HCT116 (cell line): Measurements from ENCODE around the gene CCT5. TPM values are rescaled to one million over a fixed set of nuclear protein-coding genes. Genes with fewer than 3 reads are reported as not detected.

Experiments
- ATAC-seq: fragments of 200-7000 bp; cut with Tn5 transposase; 2 replicates; pipeline ENCODE4 v1.9.1; 2020; ENCODE audit warnings: mild to moderate bottlenecking, moderate library complexity
- BruUV-seq: library from RNA; stranded (reverse); fragments of 400-500 nt; replicated peaks from 2 replicates; lab custom pipeline; 2021; lab: Mats Ljungman, UMichigan
- CTCF ChIA-PET: fragments of 300-600 bp; sonication (Branson Sonifier 250); formaldehyde crosslinking; loops from one replicate; lab custom pipeline; 2021; ENCODE audit warnings: antibody characterized with exemption; lab: Charles Lee
- POLR2A ChIA-PET: fragments of 300-600, 350-600 bp; sonication (Branson Sonifier 250); formaldehyde crosslinking; loops from one replicate; lab custom pipeline; 2021; ENCODE audit warnings: antibody characterized with exemption; lab: Charles Lee
- RAD21 ChIA-PET, 2 experiments: fragments of 300-600 bp; sonication (Branson Sonifier 250); formaldehyde crosslinking; loops; one replicate each; lab custom pipeline; 2023; ENCODE audit warnings: low total read pairs in 2 of 2; ENCODE audit not compliant: uncharacterized antibody in 2 of 2, unreplicated experiment in 2 of 2, low non-redundant PET in 1 of 2; lab: Charles Lee
- DNase-seq: peaks from one replicate; pipeline ENCODE4 v3.0.0-alpha.2; 2010; ENCODE audit warnings: low read depth, low spot score
- H2AFZ ChIP-seq: fragments of 200-600 bp; shearing (Covaris generic), sonication (generic); 2 replicates; pipeline ENCODE4 v1.6.1; 2017; ENCODE audit warnings: low read depth, mixed run types, mixed read lengths, antibody characterized with exemption, low read length; ENCODE audit not compliant: poor library complexity, severe bottlenecking
- H3K27ac ChIP-seq: 2 replicates; pipeline ENCODE4 v1.5.1; 2012; ENCODE audit warnings: low read depth, low read length
- H3K27me3 ChIP-seq: fragments of 200-600 bp; sonication (generic); 2 replicates; pipeline ENCODE4 v1.6.1; 2016; ENCODE audit warnings: mixed run types, low read length, mixed read lengths; ENCODE audit not compliant: insufficient read depth
- H3K36me3 ChIP-seq, 2 experiments: fragments of 200-500 bp in 1 of 2; fragments of 200-600 bp in 1 of 2; sonication (Bioruptor generic) in 1 of 2; sonication (generic) in 1 of 2; 2 replicates each; pipeline versions ENCODE4 v1.5.1 to v1.6.1; 2014 to 2016; ENCODE audit warnings: low read length in 2 of 2, inconsistent platforms in 1 of 2, mixed read lengths in 1 of 2, mixed run types in 1 of 2; ENCODE audit not compliant: insufficient read depth in 2 of 2, control insufficient read depth in 1 of 2
- H3K4me1 ChIP-seq, 2 experiments: fragments of 200-600 bp in 1 of 2; sonication (generic) in 1 of 2; 2 replicates each; pipeline versions ENCODE4 v1.5.1 to v1.6.1; 2012 to 2017; ENCODE audit warnings: low read length in 2 of 2, inconsistent platforms in 1 of 2, mild to moderate bottlenecking in 1 of 2, mixed read lengths in 1 of 2, mixed run types in 1 of 2, moderate library complexity in 1 of 2; ENCODE audit not compliant: insufficient read depth in 2 of 2, control insufficient read depth in 1 of 2
- H3K4me2 ChIP-seq: fragments of 200-600 bp; sonication (generic); 2 replicates; pipeline ENCODE4 v1.6.1; 2017; ENCODE audit warnings: mixed run types, low read length, mixed read lengths
- H3K4me3 ChIP-seq, 2 experiments: fragments of 200-600 bp in 1 of 2; sonication (generic) in 1 of 2; replicated peaks in 1 of 2; 2 replicates each; pipeline ENCODE4 v1.5.1; 2011 to 2016; ENCODE audit warnings: low read length in 2 of 2, control low read depth in 1 of 2, low read depth in 1 of 2, mild to moderate bottlenecking in 1 of 2, mixed read lengths in 1 of 2, mixed run types in 1 of 2
- H3K79me2 ChIP-seq: fragments of 200-600 bp; sonication (generic); 2 replicates; pipeline ENCODE4 v1.6.1; 2017; ENCODE audit warnings: mild to moderate bottlenecking, mixed run types, low read length, moderate library complexity, mixed read lengths; ENCODE audit not compliant: insufficient read depth
- H3K9ac ChIP-seq: fragments of 200-600 bp; sonication (generic); 2 replicates; pipeline ENCODE4 v1.6.1; 2016; ENCODE audit warnings: low read length, mixed read lengths
- H3K9me2 ChIP-seq: fragments of 200-600 bp; sonication (generic), shearing (Covaris generic); 2 replicates; pipeline ENCODE4 v1.6.1; 2017; ENCODE audit warnings: mixed run types, mild to moderate bottlenecking, moderate library complexity; ENCODE audit not compliant: insufficient read depth
- H3K9me3 ChIP-seq, 2 experiments: fragments of 200-500 bp in 1 of 2; fragments of 200-600 bp in 1 of 2; sonication (Bioruptor generic) in 1 of 2; sonication (generic) in 1 of 2; 2 replicates each; pipeline ENCODE4 v1.6.1; 2014 to 2017; ENCODE audit warnings: low read length in 2 of 2, mixed read lengths in 2 of 2, inconsistent platforms in 1 of 2, low read depth in 1 of 2, mild to moderate bottlenecking in 1 of 2, mixed run types in 1 of 2, moderate library complexity in 1 of 2; ENCODE audit not compliant: control insufficient read depth in 1 of 2, insufficient read depth in 1 of 2
- H4K20me1 ChIP-seq: fragments of 200-600 bp; sonication (generic), shearing (Covaris generic); 2 replicates; pipeline ENCODE4 v1.6.1; 2017; ENCODE audit warnings: mixed run types, mild to moderate bottlenecking, moderate library complexity; ENCODE audit not compliant: insufficient read depth
- ATF3 ChIP-seq: IDR thresholded peaks from 2 replicates; pipeline ENCODE4 v1.6.1; 2012
- CBX3 ChIP-seq: IDR thresholded peaks from 2 replicates; pipeline ENCODE4 v1.6.1; 2012; ENCODE audit warnings: low read depth
- CEBPB ChIP-seq: IDR thresholded peaks from 2 replicates; pipeline ENCODE4 v1.6.1; 2012; ENCODE audit warnings: low read depth
- CTCF ChIP-seq, 3 experiments: fragments of 200-600 bp in 1 of 3; sonication (generic) in 1 of 3; IDR thresholded peaks in 2 of 3; conservative IDR thresholded peaks in 1 of 3; 2 replicates each; pipeline ENCODE4 v1.5.1; 2012 to 2017; ENCODE audit warnings: low read depth in 2 of 3, low read length in 2 of 3, antibody characterized with exemption in 1 of 3, borderline replicate concordance in 1 of 3, control low read depth in 1 of 3, mild to moderate bottlenecking in 1 of 3, mixed read lengths in 1 of 3, mixed run types in 1 of 3, moderate library complexity in 1 of 3; ENCODE audit not compliant: insufficient read depth in 1 of 3
- EGR1 ChIP-seq: IDR thresholded peaks from 2 replicates; pipeline ENCODE4 v1.6.1; 2012; ENCODE audit warnings: low read depth
- ELF1 ChIP-seq: IDR thresholded peaks from 2 replicates; pipeline ENCODE4 v1.6.1; 2012; ENCODE audit warnings: low read depth, borderline replicate concordance
- EZH2 ChIP-seq: fragments of 200-600 bp; sonication (generic); IDR thresholded peaks from 2 replicates; pipeline ENCODE4 v1.6.1; 2017; ENCODE audit warnings: antibody characterized with exemption, mixed run types
- EZH2phosphoT487 ChIP-seq: fragments of 200-600 bp; IDR thresholded peaks from 2 replicates; pipeline ENCODE4 v1.6.1; 2018; ENCODE audit warnings: antibody characterized with exemption, borderline replicate concordance
- FOSL1 ChIP-seq: IDR thresholded peaks from 2 replicates; pipeline ENCODE4 v1.6.1; 2012; ENCODE audit warnings: low read depth
- JUND ChIP-seq: IDR thresholded peaks from 2 replicates; pipeline ENCODE4 v1.6.1; 2012
- POLR2A ChIP-seq: IDR thresholded peaks from 2 replicates; pipeline ENCODE4 v1.7.0; 2011; ENCODE audit warnings: borderline replicate concordance; ENCODE audit not compliant: insufficient read depth, insufficient read length; ENCODE audit errors: extremely low read depth
- RAD21 ChIP-seq: IDR thresholded peaks from 2 replicates; pipeline ENCODE4 v1.6.1; 2012; ENCODE audit warnings: low read depth, mild to moderate bottlenecking
- REST ChIP-seq: IDR thresholded peaks from 2 replicates; pipeline ENCODE4 v1.6.1; 2012; ENCODE audit warnings: low read depth
- SP1 ChIP-seq: IDR thresholded peaks from 2 replicates; pipeline ENCODE4 v1.6.1; 2012; ENCODE audit warnings: low read depth
- TCF7L2 ChIP-seq: IDR thresholded peaks from 2 replicates; pipeline ENCODE4 v1.7.0; 2011; ENCODE audit warnings: borderline replicate concordance, inconsistent platforms; ENCODE audit not compliant: insufficient read depth, insufficient read length; ENCODE audit errors: extremely low read depth
- YY1 ChIP-seq: IDR thresholded peaks from 2 replicates; pipeline ENCODE4 v1.6.1; 2011; ENCODE audit warnings: low read length, low read depth, moderate library complexity, mild to moderate bottlenecking; ENCODE audit not compliant: insufficient replicate concordance; ENCODE audit errors: extremely low read depth
- ZBTB33 ChIP-seq: IDR thresholded peaks from 2 replicates; pipeline ENCODE4 v1.6.1; 2011; ENCODE audit warnings: mild to moderate bottlenecking, low read length, moderate library complexity; ENCODE audit not compliant: insufficient replicate concordance; ENCODE audit errors: extremely low read depth
- ZFX ChIP-seq: fragments of 450-650 bp; IDR thresholded peaks from 2 replicates; pipeline ENCODE4 v1.6.1; 2017
- ZNF274 ChIP-seq: fragments of 200-500 bp; sonication (Bioruptor generic); IDR thresholded peaks from 2 replicates; pipeline ENCODE4 v1.6.1; 2014; ENCODE audit warnings: mild to moderate bottlenecking, low read depth, low read length, inconsistent platforms
- intact Hi-C: fragments of 100-400 bp; cut with micrococcal nuclease; formaldehyde crosslinking; loops from 2 replicates; pipeline ENCODE4 v1.10.0; 2022
- total RNA-seq: library from RNA; stranded (reverse); gene quantifications from one replicate; pipeline ENCODE4 v1.2.1, GENCODE V29; 2021; ENCODE audit not compliant: unreplicated experiment

The CCT5 gene
- total RNA-seq, 1 experiment from 2014 or later = 489 TPM

- TF ChIP-seq FOSL1 (no peak), SP1 (no peak), JUND (no peak), EZH2phosphoT487 (no peak), CEBPB (no peak), EGR1 (no peak), REST (no peak), ATF3 (no peak), ZFX (no peak), CTCF (IDR thresholded peaks at IDR 0.05 in 2 of 3, conservative IDR thresholded peaks at IDR 0.05 in 1 of 3; ENCODE audit: borderline replicate concordance in 1 of 3, insufficient read depth in 1 of 3, low read depth in 2 of 3, low read length in 2 of 3) (no peak), POLR2A (no peak), ZNF274 (no peak), ELF1 (no peak), YY1 (no peak), TCF7L2 (no peak), CBX3 (no peak), EZH2 (no peak), ZBTB33 (no peak), RAD21 (no peak)
- ATAC-seq (no peak), DNase-seq (no peak)
- BruUV-seq = no TSS peak
- Histone ChIP-seq H3K27me3 (no peaks in the 10 kb centered on the region), H4K20me1 (0 out of 2 replicates have a peak, but pooled peaks cover 6% of the 10 kb centered on the region), H3K4me3 (no peak overlapping the region), H3K79me2 (peaks cover 28% of the 10 kb centered on the region), H3K4me2 (no peak overlapping the region), H3K9me2 (no peaks in the 10 kb centered on the region), H3K36me3 (no peaks in the 10 kb centered on the region), H3K9ac (no peak overlapping the region), H3K27ac (no peak overlapping the region), H2AFZ (no peak overlapping the region), H3K4me1 (no peaks in the 10 kb centered on the region), H3K9me3 (no peaks in the 10 kb centered on the region)
- ChIA-PET POLR2A (no interaction called here), CTCF (interaction anchor here (1.3 kb wide), 1 partner anchor 12 kb away, joined by 5 read pairs; no protein-coding TSS in a partner anchor), RAD21 (no interaction called here)
- intact Hi-C loops = no loop called here
Observed at GRCh38 chr5:10295619-10296326, 45.7 kb downstream of the CCT5 start.
